Umbilical cord (tissue), 2 donors: ENCODE measurements around the gene KLRC3. TPM values are rescaled to one million over a fixed set of nuclear protein-coding genes. Genes with fewer than 3 reads are reported as not detected.
"Not testable (repeated sequence)": the region's sequence is repeated elsewhere in the genome, so short reads cannot be mapped to it uniquely, and the experiment has no call there.

ENCODE experiments used
- DNase-seq: peaks from one replicate; pipeline ENCODE4 v3.0.0-alpha.2; 2015; ENCODE audit warnings: low spot score
- total RNA-seq: library from RNA; depleted of rRNA; stranded (reverse); fragments of >200 nt; gene quantifications from one replicate; pipeline ENCODE4 v1.2.3, GENCODE V29; 2014; ENCODE audit warnings: low replicate concordance; ENCODE audit not compliant: insufficient read depth

Gene KLRC3
- total RNA-seq, 1 donor from 2014 or later = not detected

GRCh38 chr12:10369557-10370415, 50.6 kb downstream of the KLRC3 start:
- no peak for DNase-seq

GRCh38 chr12:10368206-10369171, 51.9 kb downstream of the KLRC3 start:
- DNase-seq = no peak

- not testable (repeated sequence) for DNase-seq
Measured at GRCh38 chr12:10367714-10368113, 52.7 kb downstream of the KLRC3 start.

- DNase-seq = peak; percentile 52
Measured at GRCh38 chr12:10366875-10367274, 53.5 kb downstream of the KLRC3 start.

- peak; percentile 29 for DNase-seq
Measured at GRCh38 chr12:10365696-10366405, 54.5 kb downstream of the KLRC3 start.

GRCh38 chr12:10364815-10365622, 55.4 kb downstream of the KLRC3 start:
- peak; percentile 95 for DNase-seq

DNA sequence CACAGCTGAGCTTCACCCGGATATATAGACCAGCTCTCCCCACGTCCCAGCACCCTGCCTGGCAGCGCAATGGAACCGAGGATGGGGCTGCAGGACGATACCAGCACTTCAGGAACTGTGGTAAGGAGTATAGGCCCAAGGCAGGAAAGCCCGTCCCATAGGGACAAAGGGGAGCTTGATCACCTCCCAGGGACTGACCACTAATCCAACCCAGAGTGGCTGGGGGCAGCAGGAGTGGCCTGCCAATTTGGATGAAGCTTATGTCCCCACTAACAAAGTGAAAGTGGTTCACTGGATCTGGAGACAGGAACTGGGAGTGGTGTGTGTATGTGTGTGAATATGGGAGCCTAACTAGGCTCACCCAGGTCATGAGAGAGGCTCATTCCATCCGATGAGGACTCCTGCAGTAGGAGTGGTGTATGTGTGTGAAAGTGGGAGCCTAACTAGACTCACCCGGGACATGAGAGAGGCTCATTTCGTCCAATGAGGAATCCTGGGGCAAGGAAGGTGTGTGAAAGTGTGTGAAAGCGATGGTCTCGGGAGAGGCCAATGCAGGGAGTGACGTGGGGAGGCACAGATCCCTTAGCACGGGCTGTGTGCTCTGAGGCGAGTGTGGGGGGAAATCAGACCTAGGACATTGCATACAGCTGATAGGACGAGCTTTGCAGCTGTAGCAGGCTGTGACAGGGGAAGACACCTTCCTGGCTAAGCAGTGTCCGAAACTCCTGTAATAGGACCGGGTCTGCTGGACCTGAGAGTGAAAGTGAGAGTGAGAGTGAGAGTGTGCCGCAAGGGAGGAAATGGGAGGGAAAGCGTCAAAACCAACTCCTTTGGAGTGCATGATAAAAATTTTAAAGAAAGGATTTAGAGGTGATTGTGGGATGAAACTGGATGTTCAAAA, 56.2 kb downstream of the KLRC3 start:
- peak; percentile 80 for DNase-seq

DNA sequence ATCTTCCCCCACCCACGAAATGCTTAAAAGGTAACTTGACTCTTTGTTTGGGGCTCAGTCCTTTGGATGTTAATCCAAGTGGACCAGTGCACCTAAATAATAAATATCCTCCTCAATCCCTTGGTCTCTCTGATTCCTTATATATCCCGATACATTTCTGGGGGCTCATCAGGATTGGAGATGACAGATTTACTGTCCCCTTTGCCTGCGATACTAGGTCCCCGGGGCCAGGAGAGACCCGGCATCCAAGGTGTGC, 56.8 kb downstream of the KLRC3 start:
- DNase-seq = no peak

DNA sequence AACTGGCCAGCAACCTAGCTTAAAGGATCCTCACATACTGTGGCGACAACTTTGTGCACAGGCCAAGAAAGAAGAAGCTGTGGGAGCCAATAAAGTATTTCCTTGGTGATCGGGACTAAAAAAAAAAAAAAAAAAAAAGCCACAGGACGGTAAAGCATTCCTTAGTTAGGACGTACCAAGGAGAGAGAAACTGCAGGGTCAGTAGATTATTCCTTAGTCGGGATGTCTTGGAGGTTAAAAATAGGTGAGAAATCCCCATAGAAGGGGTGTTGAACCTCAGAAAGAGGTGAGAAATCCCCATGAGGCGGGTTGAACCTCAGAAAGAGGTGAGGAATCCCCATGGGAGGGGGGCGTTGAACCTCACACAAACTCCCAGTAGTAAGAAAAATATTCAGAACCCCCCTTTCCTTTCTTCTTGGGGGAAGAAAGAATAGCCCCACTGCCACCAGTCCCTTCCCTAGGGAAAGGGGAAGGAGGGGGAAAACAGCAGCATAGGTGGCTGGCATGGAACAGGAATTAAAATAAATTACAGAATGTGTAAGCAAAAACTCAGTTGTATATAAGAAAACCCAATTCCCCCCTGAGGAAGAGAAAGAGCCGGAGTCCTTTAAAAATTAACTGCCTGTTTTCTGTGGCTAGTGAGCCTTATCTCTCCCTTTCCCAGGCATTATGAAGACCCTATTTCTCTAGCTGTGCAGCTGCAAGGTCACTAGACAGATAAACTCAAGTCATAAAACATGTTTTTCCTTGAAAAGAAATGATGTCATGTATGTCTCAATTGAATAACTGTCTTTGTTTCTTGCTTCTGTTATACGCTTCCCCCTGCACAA, 57.4 kb downstream of the KLRC3 start:
- DNase-seq = peak; percentile 46

DNA sequence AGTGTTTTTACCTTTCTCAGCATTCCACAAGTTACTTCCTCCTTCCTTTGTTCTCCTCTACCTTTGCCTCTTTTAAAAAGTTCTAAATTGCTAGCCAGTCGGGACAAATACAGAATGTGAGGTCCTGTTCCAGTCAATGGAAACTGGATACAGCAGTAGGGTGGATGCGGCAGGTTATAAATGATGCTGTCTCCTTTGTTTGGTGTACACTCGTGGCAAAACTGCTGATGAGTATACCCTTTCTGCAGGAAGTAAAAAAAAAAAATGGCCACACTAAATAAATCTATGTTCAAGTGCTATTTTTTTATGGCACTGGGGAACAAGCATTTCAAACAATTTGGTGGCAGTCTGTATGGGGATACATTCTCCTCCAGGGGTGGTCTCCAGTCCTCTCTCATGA, 58.1 kb downstream of the KLRC3 start:
- DNase-seq = peak; percentile 5

Other genes with a start within 250 kb of the KLRC3 start
- 14.9 TPM for gene OLR1, start 248.5 kb downstream of the KLRC3 start, total RNA-seq
- gene TMEM52B, start 241.6 kb downstream of the KLRC3 start, total RNA-seq = 0.48 TPM
- gene GABARAPL1, start 207.7 kb downstream of the KLRC3 start, total RNA-seq = 69.1 TPM
- 5.1 TPM for gene KLRD1, start 112.7 kb downstream of the KLRC3 start, total RNA-seq
- 1.2 TPM for gene KLRK1, start 30.6 kb downstream of the KLRC3 start, total RNA-seq
- 12.8 TPM for gene KLRC4, start 10.8 kb downstream of the KLRC3 start, total RNA-seq
- gene KLRC2, start 15.4 kb upstream of the KLRC3 start, total RNA-seq = not detected
- 3.9 TPM for gene KLRC1, start 32.8 kb upstream of the KLRC3 start, total RNA-seq
- 3.9 TPM for gene EIF2S3B, start 85.3 kb upstream of the KLRC3 start, total RNA-seq
- 29.1 TPM for gene MAGOHB, start 193.0 kb upstream of the KLRC3 start, total RNA-seq